HG03342 (cell line): ENCODE data around the gene SLC29A3.

Source experiments
- ATAC-seq: cut with Tn5 transposase; IDR thresholded peaks from one replicate; pipeline ENCODE4 v1.9.1; 2021; ENCODE audit warnings: mild to moderate bottlenecking, moderate library complexity; ENCODE audit not compliant: unreplicated experiment

Gene SLC29A3

DNA sequence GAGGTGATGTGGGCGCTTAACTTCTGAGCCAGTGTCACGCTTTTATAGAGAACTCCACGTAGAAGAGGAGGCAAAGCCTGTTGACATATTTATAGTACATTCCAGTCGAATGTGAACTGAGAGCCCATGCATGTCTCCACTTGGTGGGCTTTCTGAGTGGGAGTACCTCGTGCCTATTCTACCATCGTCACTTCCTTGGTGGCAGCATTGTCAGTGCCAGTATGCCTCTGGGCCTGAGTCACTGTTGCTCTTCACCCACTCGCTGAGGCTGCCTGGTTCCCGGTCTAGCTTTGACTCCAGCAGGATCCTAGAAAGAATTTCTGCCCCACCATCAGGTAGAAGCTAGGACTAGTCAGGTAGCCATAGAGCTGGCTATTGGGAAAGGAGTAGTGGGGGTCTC, 47.6 kb downstream of the SLC29A3 start:
- no peak for ATAC-seq

DNA sequence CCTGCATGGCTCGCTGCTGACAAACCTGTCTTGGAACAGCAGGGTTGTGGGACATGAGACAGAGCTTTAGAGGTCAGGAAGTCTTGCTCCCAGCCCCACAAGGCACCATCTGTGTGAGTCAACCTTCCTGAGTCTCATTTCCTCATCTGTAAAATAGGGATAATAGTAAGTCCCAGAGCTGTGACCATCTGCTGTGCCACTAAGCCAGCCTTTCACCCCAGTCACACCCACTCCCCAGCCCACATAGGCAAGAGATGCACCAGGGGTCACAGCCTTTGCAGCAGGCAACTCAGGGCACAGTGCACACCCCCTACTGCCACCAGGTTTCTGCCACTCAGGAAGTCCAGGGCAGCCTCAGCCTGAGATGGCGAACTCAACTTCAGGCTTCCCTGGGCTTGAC, 48.2 kb downstream of the SLC29A3 start:
- no peak for ATAC-seq

DNA sequence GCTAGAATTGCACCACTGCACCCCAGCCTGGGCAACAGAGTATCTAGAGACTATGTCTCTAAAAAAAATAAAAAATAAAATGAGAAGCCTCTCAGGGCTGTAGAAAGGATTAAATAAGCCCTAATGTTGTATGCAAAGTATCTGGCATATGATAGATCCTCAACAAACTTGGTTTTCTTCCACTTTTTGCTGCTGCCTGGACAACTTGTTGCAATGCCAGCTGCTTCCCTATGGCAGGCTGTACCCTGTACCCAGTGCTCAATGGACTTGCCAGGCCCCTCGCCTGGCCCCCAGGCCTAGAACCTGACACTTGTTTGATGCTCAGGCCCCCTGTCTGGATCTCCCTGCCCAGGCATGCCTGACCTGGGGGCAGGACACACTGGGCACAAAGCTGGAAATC, 49.1 kb downstream of the SLC29A3 start:
- ATAC-seq = no peak

DNA sequence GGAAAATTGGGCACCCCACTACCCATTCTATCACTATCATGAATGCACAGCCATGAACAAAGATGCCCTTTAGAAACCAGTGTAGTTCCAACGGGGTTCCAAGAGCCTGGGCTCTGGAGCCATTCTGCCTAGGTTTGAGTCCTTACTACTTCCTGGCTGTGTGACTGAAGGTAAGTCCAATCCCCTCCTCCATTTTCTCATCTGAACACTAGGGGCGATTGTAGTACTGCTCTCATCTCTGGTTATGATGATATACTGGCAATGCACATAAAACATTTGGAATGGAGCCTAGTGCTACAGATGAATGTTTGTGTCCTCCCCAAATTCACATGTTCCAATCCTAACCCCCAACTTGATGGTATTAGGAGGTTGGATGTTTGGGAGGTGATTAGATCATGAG, 49.6 kb downstream of the SLC29A3 start:
- ATAC-seq = no peak

DNA sequence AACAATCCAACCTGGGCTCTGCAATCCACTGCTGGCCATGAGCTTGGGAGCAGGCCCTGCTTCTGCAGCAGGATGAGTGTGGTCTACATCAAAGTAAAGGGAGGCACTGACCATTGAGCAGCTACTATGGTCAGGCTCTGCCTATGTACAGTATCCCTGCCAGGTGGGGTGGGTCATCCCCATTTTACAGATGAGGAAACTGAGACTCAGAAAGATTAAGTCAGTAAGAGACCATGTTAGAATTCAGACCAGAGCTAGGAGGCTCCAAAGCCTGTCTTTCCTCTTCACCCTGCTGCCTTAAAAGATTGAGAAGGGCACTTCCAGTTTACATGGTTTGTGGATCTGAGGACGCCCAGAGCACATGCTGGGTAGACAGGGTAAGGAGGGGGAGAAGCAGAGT, 50.5 kb downstream of the SLC29A3 start:
- no peak for ATAC-seq

GRCh38 chr10:71370031-71370430, 51.0 kb downstream of the SLC29A3 start:
- no peak for ATAC-seq

GRCh38 chr10:71371750-71372166, 52.7 kb downstream of the SLC29A3 start:
- peak; percentile 55 for ATAC-seq

- peak; percentile 49 for ATAC-seq
Measured at GRCh38 chr10:71372882-71373495, 53.9 kb downstream of the SLC29A3 start.

- ATAC-seq = no peak
Measured at GRCh38 chr10:71374481-71375233, 55.6 kb downstream of the SLC29A3 start.

DNA sequence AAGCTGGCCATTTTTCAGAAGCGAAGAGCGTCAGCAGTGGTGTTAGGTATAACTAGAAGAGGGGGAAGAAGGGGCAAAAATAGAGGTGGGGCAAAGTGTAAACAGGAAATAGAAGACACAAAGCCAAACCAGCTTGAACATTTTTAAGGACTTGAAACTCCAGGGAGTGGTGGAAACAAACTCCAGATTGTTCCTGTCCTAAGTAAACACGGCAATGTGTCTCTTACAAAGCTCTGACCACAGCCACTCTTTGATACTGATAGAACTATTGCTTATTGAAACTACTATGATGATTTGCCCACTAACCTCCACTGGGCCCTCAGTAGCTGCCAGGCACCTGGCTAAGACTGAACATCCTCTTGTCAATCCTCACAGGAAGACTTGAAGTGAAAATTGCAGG, 56.9 kb downstream of the SLC29A3 start:
- no peak for ATAC-seq

DNA sequence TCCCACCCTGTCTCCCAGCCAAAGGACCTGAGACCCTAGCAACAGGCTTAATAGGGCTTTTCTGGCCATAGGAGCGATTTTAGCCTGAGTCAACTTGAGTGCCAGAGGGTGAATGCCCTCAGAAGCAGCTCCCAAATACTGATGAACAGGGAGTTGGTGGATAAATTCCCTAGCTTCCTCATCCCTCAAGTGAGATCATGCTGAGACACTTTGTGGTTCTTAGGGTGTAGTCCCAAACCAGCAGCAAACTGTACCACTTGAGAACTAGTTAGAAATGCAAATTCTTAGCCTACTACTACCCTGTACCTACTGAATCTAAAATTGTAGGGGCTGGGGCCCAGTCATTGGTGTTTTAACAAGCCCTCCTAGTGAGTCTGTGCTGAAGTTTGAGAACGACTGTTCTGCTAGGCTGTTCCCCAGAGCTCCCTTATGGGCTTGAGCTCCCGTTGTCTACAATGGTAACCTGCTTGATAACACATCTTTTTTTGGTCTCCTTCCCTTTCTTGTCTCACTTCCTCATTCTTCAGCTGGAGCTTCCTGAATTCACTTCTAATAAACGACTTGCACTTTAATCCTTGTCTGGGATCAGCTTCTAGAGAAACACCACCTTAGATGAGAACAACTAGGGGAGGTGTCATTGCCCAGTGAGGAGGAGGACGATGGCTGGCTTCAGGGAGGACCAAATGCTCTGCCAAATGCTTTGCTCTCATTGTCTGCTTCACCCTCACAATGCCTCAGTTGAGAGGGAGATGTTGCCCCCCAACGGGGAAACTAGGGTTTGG, 59.5 kb downstream of the SLC29A3 start:
- ATAC-seq = no peak

GRCh38 chr10:71379118-71379766, 60.2 kb downstream of the SLC29A3 start:
- no peak for ATAC-seq

DNA sequence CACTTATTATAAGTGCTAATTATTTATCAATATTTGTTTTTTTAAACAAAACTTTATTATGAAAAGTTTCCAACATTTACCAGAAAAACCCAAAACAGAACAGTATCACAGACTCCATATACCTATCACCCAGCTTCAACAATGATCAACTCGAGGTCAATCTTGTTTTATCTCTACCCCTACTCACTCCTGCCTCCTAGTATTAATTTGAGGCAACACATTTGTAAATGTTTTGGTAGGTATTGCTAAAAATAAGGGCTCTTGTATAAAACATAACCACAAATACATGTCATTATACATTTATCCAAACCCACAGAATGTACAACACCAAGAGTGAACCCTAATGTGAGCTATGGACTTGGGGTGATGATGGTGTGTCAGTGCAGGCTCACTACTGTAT, 61.8 kb downstream of the SLC29A3 start:
- ATAC-seq = no peak

DNA sequence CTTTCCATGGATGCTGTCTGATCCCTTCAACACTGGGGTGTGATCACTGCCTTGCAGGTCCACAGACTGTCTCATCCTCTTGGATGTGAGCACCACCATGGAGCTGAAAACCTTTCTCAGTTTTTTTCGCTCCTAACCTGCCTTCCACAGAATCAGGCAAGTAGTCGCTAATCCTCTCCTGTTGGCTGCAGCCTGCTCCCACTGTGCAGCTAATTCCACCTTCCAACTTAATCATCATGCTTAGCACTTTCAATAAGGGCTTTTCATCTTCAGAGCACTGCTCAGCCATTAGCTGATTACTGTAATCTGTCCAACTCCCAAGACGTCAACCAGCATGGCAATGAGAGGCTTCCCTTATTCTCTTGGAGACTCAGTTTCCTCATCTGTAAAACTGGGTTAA, 62.6 kb downstream of the SLC29A3 start:
- no peak for ATAC-seq

DNA sequence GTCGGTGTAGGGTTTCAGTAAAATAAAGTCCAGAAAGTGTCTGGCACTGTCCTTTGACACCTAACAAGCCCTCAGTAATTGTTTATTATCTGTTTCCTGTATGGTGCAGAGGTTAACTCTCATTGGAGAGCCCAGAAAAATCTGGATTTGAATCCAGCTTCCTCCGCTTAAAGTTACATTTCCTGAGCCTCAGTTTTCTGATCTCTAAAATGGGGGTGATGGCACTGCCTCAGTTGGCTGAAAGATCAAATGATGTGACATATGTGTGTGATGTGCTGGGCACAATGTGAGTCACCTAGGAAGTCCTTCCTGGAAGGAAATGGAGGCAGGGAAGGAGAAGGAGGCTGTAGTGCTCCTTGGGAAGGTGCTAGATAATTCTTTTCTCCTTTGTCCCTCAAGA, 63.0 kb downstream of the SLC29A3 start:
- ATAC-seq = no peak

DNA sequence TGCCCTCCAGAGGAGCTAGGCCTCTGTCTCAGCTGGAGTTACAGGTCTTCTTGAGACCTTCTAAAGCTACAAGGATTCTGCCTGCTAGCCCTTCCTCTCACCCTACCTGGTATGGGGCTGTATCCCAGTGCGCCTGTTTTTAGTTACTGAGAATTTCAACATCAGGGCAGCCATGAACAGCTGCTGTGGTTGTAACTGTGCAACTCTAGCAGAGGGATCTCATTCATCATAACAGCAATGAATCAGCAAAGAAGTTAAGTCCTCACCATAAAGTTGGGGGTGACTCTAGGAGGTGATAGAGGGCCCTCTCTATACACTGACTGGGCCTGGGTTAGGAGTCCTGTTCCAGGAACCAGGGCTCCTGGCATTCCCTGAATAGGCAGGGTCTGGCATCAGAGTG, 63.7 kb downstream of the SLC29A3 start:
- no peak for ATAC-seq

DNA sequence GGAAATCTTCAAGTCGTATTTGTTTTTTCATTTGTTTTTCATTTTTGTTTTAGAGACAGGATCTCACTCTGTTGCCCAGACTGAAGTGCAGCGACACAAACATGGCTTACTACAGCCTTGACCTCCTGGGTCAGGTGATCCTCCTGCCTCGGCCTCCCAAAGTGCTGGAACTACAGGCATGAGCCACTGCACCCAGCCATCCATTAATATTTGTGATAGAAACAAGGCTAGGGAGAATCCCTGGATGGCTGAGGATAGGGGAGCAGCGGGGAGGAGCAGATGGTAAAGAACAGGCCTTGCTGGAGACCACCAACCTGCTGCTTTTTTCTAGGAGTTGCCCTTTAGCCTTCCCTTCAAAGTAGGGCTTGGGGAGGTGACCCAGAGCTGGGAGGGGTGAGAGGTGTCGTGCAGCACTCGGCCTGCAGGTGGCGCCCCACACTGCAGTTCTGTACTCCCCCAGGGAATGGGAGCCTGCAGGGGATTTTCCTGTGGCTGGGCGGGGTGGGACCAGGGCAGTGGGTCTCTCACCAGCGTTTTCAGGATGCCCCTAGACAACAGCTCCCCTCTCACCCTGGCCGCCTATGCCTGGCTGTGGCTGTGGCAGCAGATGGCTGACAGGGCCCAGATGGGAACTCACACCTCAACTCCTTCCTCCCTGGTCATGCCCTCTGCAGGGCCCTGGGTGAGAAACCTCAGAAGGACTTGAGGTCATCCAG, 65.1 kb downstream of the SLC29A3 start:
- ATAC-seq = peak; percentile 56

DNA sequence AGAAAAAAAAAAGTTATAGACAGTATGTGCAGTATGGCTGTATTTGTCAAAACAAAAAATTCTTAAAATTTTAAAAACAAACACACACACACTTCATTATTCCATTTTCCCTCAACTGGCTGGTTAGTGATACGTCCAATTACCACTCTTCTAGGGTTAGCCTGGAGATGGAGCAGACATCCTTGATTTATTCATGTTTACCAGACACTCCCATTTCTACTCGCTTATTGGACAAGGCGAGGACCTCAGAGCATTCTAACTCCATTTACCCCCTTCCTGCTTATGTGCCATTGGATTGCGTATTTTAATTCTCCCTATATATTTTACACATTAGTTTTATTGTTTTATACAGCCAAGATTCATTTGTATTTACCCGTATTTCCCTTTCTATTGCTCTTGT, 69.1 kb downstream of the SLC29A3 start:
- ATAC-seq = no peak

DNA sequence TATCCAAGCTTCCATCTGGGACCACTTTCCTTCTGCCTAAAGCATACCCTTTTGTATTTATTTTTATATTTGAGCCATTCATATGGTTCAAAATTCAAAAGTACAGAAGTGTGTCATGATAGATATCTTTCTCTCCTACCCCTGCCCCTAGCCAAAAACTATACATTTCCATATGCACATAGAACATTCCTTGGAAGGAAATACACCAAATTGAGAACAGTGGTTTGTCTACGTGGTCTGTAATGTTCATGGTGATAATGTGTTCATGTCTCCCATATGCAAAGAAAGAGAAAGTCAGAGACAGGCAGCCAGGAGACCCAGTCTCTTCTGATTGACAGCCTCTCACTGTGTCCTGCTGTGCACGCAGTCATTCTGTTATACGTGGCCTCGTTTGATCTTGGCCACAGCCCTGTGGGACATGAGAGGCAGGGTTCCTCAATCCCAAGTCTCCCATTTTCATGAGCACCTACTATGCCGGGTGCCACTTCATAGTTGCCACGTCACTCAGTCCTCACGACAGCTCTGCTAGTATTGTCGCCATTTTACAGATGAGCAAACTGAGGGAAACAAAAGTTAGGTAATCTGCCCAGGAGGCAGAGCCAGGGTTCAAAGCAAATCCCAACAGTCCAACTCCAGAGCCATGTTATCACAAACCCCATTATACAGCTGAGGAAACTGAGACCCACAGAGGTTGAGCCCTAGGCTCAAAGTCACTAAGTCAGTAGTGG, 69.7 kb downstream of the SLC29A3 start:
- ATAC-seq = no peak

- ATAC-seq = no peak
Measured at GRCh38 chr10:71389768-71390460, 70.9 kb downstream of the SLC29A3 start.
